ENCODE data around the gene LHX3. TPM values are rescaled to one million over a fixed set of nuclear protein-coding genes. Genes with fewer than 3 reads are reported as not detected.

LHX3 gene
- total and polyA plus RNA-seq, 10 donors: not detected

GRCh38 chr9:136200424-136200823, 4.5 kb downstream of the LHX3 start:
- TF ChIP-seq CTCF (IDR thresholded peaks at IDR 0.05 in 8 of 11, conservative IDR thresholded peaks at IDR 0.05 in 3 of 11): no peak
- no peak for TF ChIP-seq POLR2A (IDR thresholded peaks at IDR 0.05)
- no peak for TF ChIP-seq POLR2AphosphoS5 (IDR thresholded peaks at IDR 0.05)
- no peak for DNase-seq
- intact Hi-C loops (cut with DNase I; ENCODE audit: low total_unique reads): no loop called here
- Histone ChIP-seq H3K9me3 (no peaks in the 10 kb centered on the region), H3K4me1 (peaks cover 0 to 67% (median 31%) of the 10 kb centered on the region in 6 donors), H3K27me3 (replicated peaks in 1 of 7) (peaks cover 13 to 100% (median 100%) of the 10 kb centered on the region in 7 donors), H3K27ac (no peak overlapping the region), H3K4me3 (no peak overlapping the region), H3K36me3 (peaks cover 0 to 1% (median 0%) of the 10 kb centered on the region in 6 donors)
- WGBS, 5 donors: 49 to 69% (median 60%) methylated on average over 7 to 19 of the region's 19 CpGs

GRCh38 chr9:136199391-136200288, 5.3 kb downstream of the LHX3 start:
- peaks cover 0 to 59% (median 29%) of the 10 kb centered on the region in 6 donors for H3K4me1 ChIP-seq
- no peak for TF ChIP-seq CTCF (IDR thresholded peaks at IDR 0.05 in 8 of 11, conservative IDR thresholded peaks at IDR 0.05 in 3 of 11)
- no peak for TF ChIP-seq POLR2AphosphoS5 (IDR thresholded peaks at IDR 0.05)
- no peak for TF ChIP-seq POLR2A (IDR thresholded peaks at IDR 0.05)
- H3K27ac ChIP-seq: no peak overlapping the region
- 10 to 19% (median 17%) methylated on average over 17 to 71 of the region's 71 CpGs for WGBS, 5 donors
- no peaks in the 10 kb centered on the region for H3K36me3 ChIP-seq
- intact Hi-C loops (cut with DNase I; ENCODE audit: low total_unique reads): no loop called here
- no peak overlapping the region for H3K4me3 ChIP-seq
- DNase-seq: no peak
- no peaks in the 10 kb centered on the region for H3K9me3 ChIP-seq
- peaks cover 13 to 100% (median 100%) of the 10 kb centered on the region in 7 donors for H3K27me3 ChIP-seq (replicated peaks in 1 of 7)

GRCh38 chr9:136198605-136199083, 6.3 kb downstream of the LHX3 start:
- DNase-seq: no peak
- peaks cover 0 to 60% (median 28%) of the 10 kb centered on the region in 6 donors for H3K4me1 ChIP-seq
- intact Hi-C loops (cut with DNase I; ENCODE audit: low total_unique reads): no loop called here
- peaks cover 13 to 100% (median 100%) of the 10 kb centered on the region in 7 donors for H3K27me3 ChIP-seq (replicated peaks in 1 of 7)
- no peak overlapping the region for H3K27ac ChIP-seq
- no peaks in the 10 kb centered on the region for H3K9me3 ChIP-seq
- H3K36me3 ChIP-seq: no peaks in the 10 kb centered on the region
- TF ChIP-seq POLR2A (IDR thresholded peaks at IDR 0.05) (no peak), CTCF (IDR thresholded peaks at IDR 0.05 in 8 of 11, conservative IDR thresholded peaks at IDR 0.05 in 3 of 11) (no peak), POLR2AphosphoS5 (IDR thresholded peaks at IDR 0.05) (no peak)
- peak overlapping the region in 1 of 8 donors; percentile 30 for H3K4me3 ChIP-seq
- WGBS, 5 donors: 3 to 12% (median 3%) methylated on average over 31 to 62 of the region's 62 CpGs
